Colonic mucosa (tissue), 4 donors: ENCODE data around the gene PSMG2. TPM values are rescaled to one million over a fixed set of nuclear protein-coding genes. Genes with fewer than 3 reads are reported as not detected.

ENCODE experiments used
- DNase-seq: peaks from one replicate; pipeline ENCODE4 v3.0.0-alpha.2; 2020
- H3K27ac ChIP-seq: fragments of 200-600 bp; one replicate; pipeline ENCODE4 v1.8.0; 2021
- H3K27me3 ChIP-seq: fragments of 200-600 bp; one replicate; pipeline ENCODE4 v1.8.0; 2021
- H3K36me3 ChIP-seq: fragments of 200-600 bp; one replicate; pipeline ENCODE4 v1.8.0; 2021
- H3K4me1 ChIP-seq: fragments of 200-600 bp; one replicate; pipeline ENCODE4 v1.8.0; 2021; ENCODE audit warnings: mild to moderate bottlenecking
- H3K4me3 ChIP-seq: fragments of 200-600 bp; one replicate; pipeline ENCODE4 v1.8.0; 2021
- H3K9ac ChIP-seq, 2 donors: one replicate each; pipeline ENCODE4 v1.7.0; 2013; ENCODE audit warnings: control low read depth in 2 of 2, low read depth in 2 of 2, low read length in 2 of 2
- H3K9me3 ChIP-seq: fragments of 200-600 bp; one replicate; pipeline ENCODE4 v1.8.0; 2021
- intact Hi-C: fragments of 100-400 bp; cut with DNase I; formaldehyde crosslinking; loops from one replicate; pipeline ENCODE4 v1.14.1; 2022
- total RNA-seq, 2 donors: library from RNA; stranded (reverse); fragmentation: NEBNext Ultra II Directional in 1 of 2; extraction: Animal tissue kit (Norgen Biotek cat#: 25700) in 1 of 2; gene quantifications; one replicate each; pipeline ENCODE4 v1.2.1, GENCODE V29; 2021
- TF ChIP-seq, protein P1 (sequence below): fragments of 200-600 bp; IDR thresholded peaks from one replicate; pipeline ENCODE4 v1.8.0; 2022; ENCODE audit warnings: antibody characterized with exemption, mild to moderate bottlenecking
- donor health status: healthy.
- donor health status: DM: no; HTN: no; CAD: no.
- donor health status: DM: no; HTN: no; CAD: no.

Gene PSMG2
- total RNA-seq, 2 donors from 2014 or later, result 75.4 to 87.3 TPM

DNA sequence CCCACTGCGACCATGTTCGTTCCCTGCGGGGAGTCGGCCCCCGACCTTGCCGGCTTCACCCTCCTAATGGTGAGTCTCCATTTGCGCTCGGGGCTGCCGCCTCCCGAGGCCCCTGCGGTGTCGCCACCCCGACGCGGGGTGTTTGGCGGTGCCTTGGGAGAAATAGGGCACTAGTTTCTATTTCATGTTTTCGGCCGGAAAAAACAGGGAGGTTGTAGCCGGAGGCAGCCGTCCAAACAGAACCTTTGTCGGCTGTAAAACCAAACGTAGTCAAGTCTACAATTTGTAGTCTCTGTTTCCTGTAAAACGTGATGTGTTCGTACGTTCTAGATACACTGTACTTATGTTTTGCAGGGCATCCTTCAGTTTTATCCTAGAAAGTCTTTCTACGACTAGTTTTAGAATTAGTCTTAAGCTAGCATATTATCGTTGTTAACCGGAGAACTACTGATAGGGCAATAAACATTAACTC, 290 bp downstream of the PSMG2 start:
- intact Hi-C loops, result no loop called here
- Histone ChIP-seq H3K9me3 (no peaks in the 10 kb centered on the region), H3K36me3 (peaks cover 7% of the 10 kb centered on the region), H3K4me3 (peak overlapping the region; percentile 89), H3K27ac (peak overlapping the region; percentile 94), H3K4me1 (peaks cover 9% of the 10 kb centered on the region), H3K27me3 (no peaks in the 10 kb centered on the region), H3K9ac (peak overlapping the region; percentile 93 to 98)
- TF ChIP-seq, protein P1, sequence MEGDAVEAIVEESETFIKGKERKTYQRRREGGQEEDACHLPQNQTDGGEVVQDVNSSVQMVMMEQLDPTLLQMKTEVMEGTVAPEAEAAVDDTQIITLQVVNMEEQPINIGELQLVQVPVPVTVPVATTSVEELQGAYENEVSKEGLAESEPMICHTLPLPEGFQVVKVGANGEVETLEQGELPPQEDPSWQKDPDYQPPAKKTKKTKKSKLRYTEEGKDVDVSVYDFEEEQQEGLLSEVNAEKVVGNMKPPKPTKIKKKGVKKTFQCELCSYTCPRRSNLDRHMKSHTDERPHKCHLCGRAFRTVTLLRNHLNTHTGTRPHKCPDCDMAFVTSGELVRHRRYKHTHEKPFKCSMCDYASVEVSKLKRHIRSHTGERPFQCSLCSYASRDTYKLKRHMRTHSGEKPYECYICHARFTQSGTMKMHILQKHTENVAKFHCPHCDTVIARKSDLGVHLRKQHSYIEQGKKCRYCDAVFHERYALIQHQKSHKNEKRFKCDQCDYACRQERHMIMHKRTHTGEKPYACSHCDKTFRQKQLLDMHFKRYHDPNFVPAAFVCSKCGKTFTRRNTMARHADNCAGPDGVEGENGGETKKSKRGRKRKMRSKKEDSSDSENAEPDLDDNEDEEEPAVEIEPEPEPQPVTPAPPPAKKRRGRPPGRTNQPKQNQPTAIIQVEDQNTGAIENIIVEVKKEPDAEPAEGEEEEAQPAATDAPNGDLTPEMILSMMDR, result no peak
- DNase-seq, result no peak

DNA sequence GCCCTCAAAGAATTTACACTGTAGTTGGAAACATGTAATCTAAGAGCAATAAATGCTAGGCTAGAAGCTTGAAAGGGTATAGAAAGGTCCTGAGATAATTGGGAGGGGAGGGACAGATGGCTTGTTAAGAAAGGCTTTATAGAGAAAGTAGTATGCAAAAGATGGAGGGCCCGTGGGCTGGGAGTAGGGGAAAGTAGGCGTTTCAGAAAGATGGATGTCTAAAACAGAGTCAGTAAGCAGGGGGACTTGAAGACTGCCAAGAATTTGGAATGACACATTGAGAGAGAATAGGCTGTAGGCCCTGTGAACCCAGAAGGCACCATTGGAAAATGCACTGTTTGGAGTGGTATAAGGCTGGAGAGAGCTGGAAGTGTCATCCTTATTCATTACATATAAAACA, 822 bp downstream of the PSMG2 start:
- H3K4me1 ChIP-seq, result peaks cover 9% of the 10 kb centered on the region
- intact Hi-C loops, result no loop called here

DNA sequence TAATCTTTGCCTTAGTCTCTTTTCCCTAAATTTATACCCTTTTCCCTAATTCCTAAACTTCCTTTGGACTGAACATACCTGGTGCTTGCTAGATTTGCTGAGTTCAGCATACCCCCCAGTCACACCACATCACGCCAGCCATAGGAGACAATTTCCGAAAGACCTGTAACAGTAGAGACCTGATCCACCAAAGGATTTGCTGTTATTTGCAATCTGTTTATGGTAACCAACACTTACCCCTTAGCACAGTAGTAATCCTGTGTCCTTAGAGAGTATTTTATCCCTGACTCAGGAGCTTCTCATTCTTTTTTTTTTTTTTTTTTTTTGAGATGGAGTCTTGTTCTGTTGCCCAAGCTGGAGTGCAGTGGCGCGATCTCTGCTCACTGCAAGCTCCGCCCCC, 8.6 kb downstream of the PSMG2 start:
- TF ChIP-seq, protein P1, result no peak
- no peaks in the 10 kb centered on the region for H3K9me3 ChIP-seq
- H3K4me1 ChIP-seq, result no peaks in the 10 kb centered on the region
- no peak overlapping the region for H3K4me3 ChIP-seq
- H3K27me3 ChIP-seq, result no peaks in the 10 kb centered on the region
- no peak overlapping the region for H3K9ac ChIP-seq
- H3K36me3 ChIP-seq, result peaks cover 21% of the 10 kb centered on the region
- DNase-seq, result no peak
- H3K27ac ChIP-seq, result no peak overlapping the region
- intact Hi-C loops, result no loop called here

More for the DNA sequence above, 822 bp downstream of the PSMG2 start:
- DNase-seq, result no peak
- Histone ChIP-seq H3K36me3 (peaks cover 7% of the 10 kb centered on the region), H3K27ac (peak overlapping the region; percentile 94), H3K27me3 (no peaks in the 10 kb centered on the region), H3K4me3 (peak overlapping the region; percentile 89), H3K9ac (peak overlapping the region; percentile 93 to 98), H3K9me3 (no peaks in the 10 kb centered on the region)
- TF ChIP-seq, protein P1, result no peak

DNA sequence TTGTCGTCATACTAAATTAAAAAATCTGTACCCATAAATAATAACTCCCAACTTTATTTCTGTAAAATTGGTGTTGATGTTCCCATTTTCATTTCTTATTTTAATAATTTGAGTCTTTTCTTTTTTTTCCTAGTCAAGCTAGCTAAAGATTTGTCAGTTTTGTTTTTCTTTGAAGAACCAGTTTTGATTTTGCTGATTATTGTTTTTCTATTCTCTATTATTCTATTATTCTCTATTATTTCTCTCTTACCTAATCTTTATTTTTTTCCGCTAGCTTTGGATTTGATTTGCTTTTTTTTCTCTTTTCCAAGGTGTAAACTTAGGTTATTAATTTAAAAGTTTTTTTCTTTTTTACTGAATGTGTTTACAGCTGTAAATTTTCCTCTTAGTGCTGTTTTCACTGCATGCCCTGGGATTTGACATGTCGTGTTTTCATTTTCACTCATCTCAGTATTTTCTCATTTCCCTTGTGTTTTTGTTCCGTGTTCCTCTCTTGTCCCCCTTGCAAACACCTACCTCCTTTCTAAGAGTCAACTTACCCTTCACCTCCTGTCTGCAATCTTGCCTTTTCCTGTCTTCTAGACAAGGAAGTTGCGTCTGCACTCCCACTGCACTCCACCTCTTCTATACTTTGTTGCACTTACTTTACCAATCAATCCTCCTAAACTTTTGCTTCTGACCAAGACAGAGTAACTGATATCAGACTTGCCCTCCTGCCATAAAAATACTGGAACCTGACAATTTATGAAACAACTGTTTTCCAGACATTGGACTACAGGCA, 18.8 kb downstream of the PSMG2 start:
- Histone ChIP-seq H3K9ac (no peak overlapping the region), H3K4me3 (no peak overlapping the region), H3K27me3 (no peaks in the 10 kb centered on the region), H3K36me3 (peaks cover 11% of the 10 kb centered on the region), H3K27ac (no peak overlapping the region), H3K4me1 (no peaks in the 10 kb centered on the region), H3K9me3 (no peaks in the 10 kb centered on the region)
- no peak for DNase-seq
- intact Hi-C loops, result no loop called here
- TF ChIP-seq, protein P1, result no peak

DNA sequence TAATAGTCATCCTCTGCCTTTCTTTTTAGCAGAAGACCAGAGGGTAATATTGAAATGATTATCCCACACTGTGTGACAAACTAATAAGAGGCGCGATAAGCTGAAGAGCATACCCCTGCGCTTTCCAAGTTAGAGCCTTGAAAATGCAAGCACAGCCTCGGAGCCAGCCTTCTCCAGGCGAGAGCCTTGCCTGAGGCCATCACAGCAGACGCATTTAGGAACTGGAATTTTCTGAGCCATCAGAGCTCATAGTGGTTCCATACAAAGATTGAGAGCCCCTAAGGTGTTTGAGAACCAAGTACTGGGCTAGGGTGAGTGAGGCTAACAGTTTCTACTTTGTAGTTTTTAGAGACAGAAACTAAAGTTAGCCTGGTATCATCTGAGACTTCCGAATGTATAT, 19.9 kb downstream of the PSMG2 start:
- peaks cover 11% of the 10 kb centered on the region for H3K36me3 ChIP-seq
- TF ChIP-seq, protein P1, result no peak
- no peaks in the 10 kb centered on the region for H3K9me3 ChIP-seq
- DNase-seq, result no peak
- H3K27me3 ChIP-seq, result no peaks in the 10 kb centered on the region
- H3K9ac ChIP-seq, result no peak overlapping the region
- H3K4me3 ChIP-seq, result no peak overlapping the region
- H3K4me1 ChIP-seq, result no peaks in the 10 kb centered on the region
- intact Hi-C loops, result no loop called here
- no peak overlapping the region for H3K27ac ChIP-seq
